ENCODE data around the gene BROX.
A peak's percentile ranks its signal among the peaks of the same experiment; 100 is the strongest.

The BROX gene

DNA sequence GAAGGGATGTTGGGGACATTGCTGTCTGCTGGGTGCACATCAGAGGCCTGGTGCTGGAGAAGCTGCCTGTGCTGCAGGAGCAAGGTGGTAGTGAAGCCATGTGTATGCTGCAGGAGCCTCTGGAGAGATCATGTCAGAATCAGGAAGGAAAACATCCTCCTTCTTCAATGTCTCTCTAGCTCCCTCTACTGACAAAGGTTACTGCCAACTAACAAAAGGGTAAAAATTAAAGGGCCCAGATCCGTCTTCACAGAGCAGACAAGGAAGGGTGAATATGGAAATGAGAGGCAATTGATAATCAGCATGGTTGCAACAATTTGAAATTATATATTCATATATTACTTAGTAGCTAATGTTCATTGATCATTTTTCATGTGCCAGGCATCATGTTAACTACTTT is 56.8 kb downstream of the BROX start:
- Histone ChIP-seq H3K4me3 (ENCODE audit: insufficient read depth in 1 of 2, low read depth in 1 of 2, low read length in 2 of 2) (no peak overlapping the region), H3K23ac (ENCODE audit: low read length in 2 of 2) (no peak overlapping the region), H3K9ac (ENCODE audit: low read length) (no peak overlapping the region), H2BK5ac (ENCODE audit: low read depth, low read length, poor library complexity, severe bottlenecking) (no peak overlapping the region), H3K27me3 (ENCODE audit: control insufficient read depth in 1 of 2, insufficient read depth in 1 of 2, low read length in 2 of 2) (no peaks in the 10 kb centered on the region), H3K14ac (ENCODE audit: low read length in 2 of 2) (no peak overlapping the region), H4K91ac (ENCODE audit: low read length) (no peak overlapping the region), H3K36me3 (ENCODE audit: control insufficient read depth in 1 of 2, insufficient read depth in 2 of 2, low read depth in 1 of 2, low read length in 2 of 2) (no peaks in the 10 kb centered on the region), H3K9me3 (ENCODE audit: control insufficient read depth, low read length) (peaks cover 8% of the 10 kb centered on the region), H3K4ac (ENCODE audit: low read depth in 1 of 2, low read length in 2 of 2) (no peak overlapping the region), H2BK15ac (ENCODE audit: low read depth, poor library complexity, severe bottlenecking) (no peak overlapping the region), H3K18ac (ENCODE audit: low read depth in 1 of 2, low read length in 2 of 2) (no peak overlapping the region), H3K27ac (ENCODE audit: low read length, poor library complexity, severe bottlenecking) (no peak overlapping the region), H3K4me1 (ENCODE audit: control insufficient read depth, insufficient read depth, low read depth, low read length) (no peaks in the 10 kb centered on the region), H4K8ac (ENCODE audit: low read length) (no peak overlapping the region), H2BK120ac (ENCODE audit: low read depth, low read length) (no peak overlapping the region), H2BK12ac (ENCODE audit: low read length in 2 of 2) (no peak overlapping the region), H2AK5ac (ENCODE audit: low read length, severe bottlenecking) (no peak overlapping the region), H2AFZ (ENCODE audit: low read depth, low read length) (no peak overlapping the region), H3K4me2 (ENCODE audit: low read length, poor library complexity, severe bottlenecking) (peak overlapping the region; percentile 9), H3K79me1 (replicated peaks; ENCODE audit: low read length, poor library complexity, severe bottlenecking) (no peaks in the 10 kb centered on the region)
- no peak for DNase-seq
- no CpG with 5 or more reads among the region's 1 CpG for WGBS

DNA sequence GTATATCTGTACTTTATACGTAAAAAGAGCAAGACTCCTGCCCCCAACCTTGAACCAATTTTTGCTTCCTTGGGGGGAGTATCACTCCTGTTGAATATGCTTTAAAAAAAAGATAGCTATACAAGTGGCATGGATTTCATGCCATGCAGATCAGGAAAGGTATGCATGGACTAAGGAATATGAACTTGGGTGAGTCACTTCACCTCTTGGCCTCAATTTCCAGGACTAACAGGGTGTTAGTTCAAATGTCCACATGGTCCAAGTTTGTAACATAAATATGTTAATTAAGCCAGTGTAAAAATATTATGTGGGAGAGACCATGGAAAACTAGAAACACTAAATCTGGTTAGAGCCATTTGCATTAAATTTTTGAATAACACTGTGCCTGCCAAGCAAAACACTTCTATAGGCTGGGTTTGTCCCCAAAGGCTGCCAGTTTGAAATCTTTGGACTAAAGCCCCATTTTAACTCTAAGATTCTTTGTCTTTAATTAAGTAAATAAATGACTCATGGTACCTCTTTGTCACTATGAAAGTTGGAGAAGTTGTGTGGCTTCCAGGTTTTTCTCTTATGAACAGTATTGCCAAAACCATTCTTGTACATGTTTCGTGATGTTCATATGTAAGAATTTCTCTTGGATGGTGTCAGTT is 57.7 kb downstream of the BROX start:
- 71% methylated on average over 1 of the region's 2 CpGs for WGBS
- H2BK5ac ChIP-seq (ENCODE audit: low read depth, low read length, poor library complexity, severe bottlenecking): peak overlapping the region; percentile 25
- no peak overlapping the region for H4K8ac ChIP-seq (ENCODE audit: low read length)
- no peak overlapping the region for H2AFZ ChIP-seq (ENCODE audit: low read depth, low read length)
- no peak overlapping the region for H3K9ac ChIP-seq (ENCODE audit: low read length)
- no peaks in the 10 kb centered on the region for H3K36me3 ChIP-seq (ENCODE audit: control insufficient read depth in 1 of 2, insufficient read depth in 2 of 2, low read depth in 1 of 2, low read length in 2 of 2)
- H3K27me3 ChIP-seq (ENCODE audit: control insufficient read depth in 1 of 2, insufficient read depth in 1 of 2, low read length in 2 of 2): no peaks in the 10 kb centered on the region
- no peak overlapping the region for H3K18ac ChIP-seq (ENCODE audit: low read depth in 1 of 2, low read length in 2 of 2)
- H2BK120ac ChIP-seq (ENCODE audit: low read depth, low read length): no peak overlapping the region
- no peak overlapping the region for H3K4me2 ChIP-seq (ENCODE audit: low read length, poor library complexity, severe bottlenecking)
- no peak overlapping the region for H2AK5ac ChIP-seq (ENCODE audit: low read length, severe bottlenecking)
- H3K27ac ChIP-seq (ENCODE audit: low read length, poor library complexity, severe bottlenecking): no peak overlapping the region
- no peak overlapping the region for H2BK15ac ChIP-seq (ENCODE audit: low read depth, poor library complexity, severe bottlenecking)
- H3K14ac ChIP-seq (ENCODE audit: low read length in 2 of 2): no peak overlapping the region
- H4K91ac ChIP-seq (ENCODE audit: low read length): no peak overlapping the region
- no peak overlapping the region for H3K23ac ChIP-seq (ENCODE audit: low read length in 2 of 2)
- no peaks in the 10 kb centered on the region for H3K4me1 ChIP-seq (ENCODE audit: control insufficient read depth, insufficient read depth, low read depth, low read length)
- H3K9me3 ChIP-seq (ENCODE audit: control insufficient read depth, low read length): peaks cover 8% of the 10 kb centered on the region
- H3K4me3 ChIP-seq (ENCODE audit: insufficient read depth in 1 of 2, low read depth in 1 of 2, low read length in 2 of 2): no peak overlapping the region
- H3K4ac ChIP-seq (ENCODE audit: low read depth in 1 of 2, low read length in 2 of 2): no peak overlapping the region
- H2BK12ac ChIP-seq (ENCODE audit: low read length in 2 of 2): no peak overlapping the region
- no peaks in the 10 kb centered on the region for H3K79me1 ChIP-seq (replicated peaks; ENCODE audit: low read length, poor library complexity, severe bottlenecking)
- no peak for DNase-seq

DNA sequence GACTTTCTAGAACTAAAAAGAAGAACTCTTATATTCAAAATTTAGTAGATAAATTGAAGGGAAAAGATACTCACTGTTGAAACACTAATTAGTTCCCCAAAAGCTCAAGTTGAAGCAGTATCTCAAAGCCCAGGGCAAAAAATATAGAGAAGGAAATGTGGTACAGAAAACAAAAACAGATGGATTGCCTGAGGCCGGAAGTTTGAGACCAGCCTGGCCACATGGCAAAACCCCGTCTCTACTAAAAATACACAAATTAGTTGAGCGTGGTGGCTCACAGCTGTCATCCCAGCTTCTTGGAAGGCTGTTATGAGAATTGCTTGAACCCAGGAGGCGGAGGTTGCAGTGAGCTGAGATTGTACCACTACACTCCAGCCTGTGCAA is 60.6 kb downstream of the BROX start:
- no peak for DNase-seq
- Histone ChIP-seq H3K27me3 (ENCODE audit: control insufficient read depth in 1 of 2, insufficient read depth in 1 of 2, low read length in 2 of 2) (no peaks in the 10 kb centered on the region), H3K9me3 (ENCODE audit: control insufficient read depth, low read length) (peaks cover 8% of the 10 kb centered on the region), H3K14ac (ENCODE audit: low read length in 2 of 2) (no peak overlapping the region), H3K4me2 (ENCODE audit: low read length, poor library complexity, severe bottlenecking) (no peak overlapping the region), H3K27ac (ENCODE audit: low read length, poor library complexity, severe bottlenecking) (no peak overlapping the region), H3K4ac (ENCODE audit: low read depth in 1 of 2, low read length in 2 of 2) (no peak overlapping the region), H2BK120ac (ENCODE audit: low read depth, low read length) (no peak overlapping the region), H3K79me1 (replicated peaks; ENCODE audit: low read length, poor library complexity, severe bottlenecking) (no peaks in the 10 kb centered on the region), H2AK5ac (ENCODE audit: low read length, severe bottlenecking) (no peak overlapping the region), H3K18ac (ENCODE audit: low read depth in 1 of 2, low read length in 2 of 2) (no peak overlapping the region), H2BK5ac (ENCODE audit: low read depth, low read length, poor library complexity, severe bottlenecking) (no peak overlapping the region), H3K23ac (ENCODE audit: low read length in 2 of 2) (no peak overlapping the region), H3K36me3 (ENCODE audit: control insufficient read depth in 1 of 2, insufficient read depth in 2 of 2, low read depth in 1 of 2, low read length in 2 of 2) (no peaks in the 10 kb centered on the region), H2BK15ac (ENCODE audit: low read depth, poor library complexity, severe bottlenecking) (no peak overlapping the region), H3K4me1 (ENCODE audit: control insufficient read depth, insufficient read depth, low read depth, low read length) (no peaks in the 10 kb centered on the region), H4K8ac (ENCODE audit: low read length) (no peak overlapping the region), H3K9ac (ENCODE audit: low read length) (no peak overlapping the region), H2BK12ac (ENCODE audit: low read length in 2 of 2) (no peak overlapping the region), H2AFZ (ENCODE audit: low read depth, low read length) (no peak overlapping the region), H3K4me3 (ENCODE audit: insufficient read depth in 1 of 2, low read depth in 1 of 2, low read length in 2 of 2) (no peak overlapping the region), H4K91ac (ENCODE audit: low read length) (no peak overlapping the region)
- 100% methylated on average over 2 of the region's 4 CpGs for WGBS

DNA sequence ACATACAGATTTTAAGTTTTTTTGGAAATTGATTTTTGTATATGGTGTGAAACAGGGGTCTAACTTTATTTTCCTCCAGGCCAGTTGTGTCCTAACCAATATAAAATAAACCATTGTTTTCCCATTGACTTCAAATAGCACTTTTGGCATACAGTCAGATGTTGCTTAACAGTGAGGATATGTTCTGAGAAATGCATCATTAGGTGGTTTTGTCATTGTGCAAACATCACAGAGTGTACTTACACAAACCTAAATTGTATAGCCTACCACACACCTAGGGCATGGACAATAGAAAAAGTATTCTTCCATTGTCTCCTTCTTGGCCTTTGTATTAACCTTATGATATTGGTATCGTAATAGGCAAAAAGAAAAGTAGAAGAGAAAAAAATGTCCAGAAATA is 65.1 kb downstream of the BROX start:
- no peak overlapping the region for H3K23ac ChIP-seq (ENCODE audit: low read length in 2 of 2)
- H3K4ac ChIP-seq (ENCODE audit: low read depth in 1 of 2, low read length in 2 of 2): no peak overlapping the region
- H2BK15ac ChIP-seq (ENCODE audit: low read depth, poor library complexity, severe bottlenecking): no peak overlapping the region
- no CpG with 5 or more reads among the region's 1 CpG for WGBS
- H3K4me2 ChIP-seq (ENCODE audit: low read length, poor library complexity, severe bottlenecking): no peak overlapping the region
- H2BK12ac ChIP-seq (ENCODE audit: low read length in 2 of 2): no peak overlapping the region
- no peak overlapping the region for H3K18ac ChIP-seq (ENCODE audit: low read depth in 1 of 2, low read length in 2 of 2)
- peak; percentile 17 for DNase-seq
- H3K36me3 ChIP-seq (ENCODE audit: control insufficient read depth in 1 of 2, insufficient read depth in 2 of 2, low read depth in 1 of 2, low read length in 2 of 2): no peaks in the 10 kb centered on the region
- no peak overlapping the region for H3K27ac ChIP-seq (ENCODE audit: low read length, poor library complexity, severe bottlenecking)
- no peak overlapping the region for H2BK5ac ChIP-seq (ENCODE audit: low read depth, low read length, poor library complexity, severe bottlenecking)
- H3K14ac ChIP-seq (ENCODE audit: low read length in 2 of 2): no peak overlapping the region
- no peak overlapping the region for H3K4me3 ChIP-seq (ENCODE audit: insufficient read depth in 1 of 2, low read depth in 1 of 2, low read length in 2 of 2)
- no peak overlapping the region for H2AFZ ChIP-seq (ENCODE audit: low read depth, low read length)
- no peaks in the 10 kb centered on the region for H3K9me3 ChIP-seq (ENCODE audit: control insufficient read depth, low read length)
- H4K8ac ChIP-seq (ENCODE audit: low read length): no peak overlapping the region
- no peak overlapping the region for H2AK5ac ChIP-seq (ENCODE audit: low read length, severe bottlenecking)
- H3K79me1 ChIP-seq (replicated peaks; ENCODE audit: low read length, poor library complexity, severe bottlenecking): no peaks in the 10 kb centered on the region
- no peak overlapping the region for H4K91ac ChIP-seq (ENCODE audit: low read length)
- H3K4me1 ChIP-seq (ENCODE audit: control insufficient read depth, insufficient read depth, low read depth, low read length): no peaks in the 10 kb centered on the region
- H3K27me3 ChIP-seq (ENCODE audit: control insufficient read depth in 1 of 2, insufficient read depth in 1 of 2, low read length in 2 of 2): no peaks in the 10 kb centered on the region
- no peak overlapping the region for H3K9ac ChIP-seq (ENCODE audit: low read length)
- H2BK120ac ChIP-seq (ENCODE audit: low read depth, low read length): no peak overlapping the region

Data from mesenchymal stem cell (in vitro differentiated cells and primary cell).